GM12878 (cell line): ENCODE measurements around the gene RRP1B.

ENCODE experiments used
- CTCF ChIP-seq, 3 experiments: IDR thresholded peaks in 2 of 3; conservative IDR thresholded peaks in 1 of 3; 2 replicates each; pipeline ENCODE4 v1.5.1; 2011; ENCODE audit warnings: low read depth in 3 of 3, low read length in 3 of 3, mild to moderate bottlenecking in 3 of 3, control low read depth in 2 of 3, moderate library complexity in 2 of 3, inconsistent platforms in 1 of 3, mixed read lengths in 1 of 3; ENCODE audit not compliant: control insufficient read depth in 2 of 3, insufficient read depth in 1 of 3; ENCODE audit errors: extremely low read depth in 1 of 3
- EZH2 ChIP-seq: IDR thresholded peaks from 2 replicates; pipeline ENCODE4 v1.6.1; 2012; ENCODE audit warnings: low read depth, mild to moderate bottlenecking, control low read depth, inconsistent platforms, low read length, borderline replicate concordance; ENCODE audit not compliant: control insufficient read depth
- SRF ChIP-seq, 2 experiments: IDR thresholded peaks; 2 replicates each; pipeline ENCODE4 v1.6.1; 2011; ENCODE audit warnings: low read depth in 2 of 2, low read length in 2 of 2, mild to moderate bottlenecking in 1 of 2, moderate library complexity in 1 of 2

GRCh38 chr21:43726686-43727518 is 67.5 kb downstream of the RRP1B start:
- no peak for TF ChIP-seq EZH2
- TF ChIP-seq SRF (IDR thresholded peaks at IDR 0.05; ENCODE audit: low read depth in 2 of 2, low read length in 2 of 2), result no peak
- no peak for TF ChIP-seq CTCF (IDR thresholded peaks at IDR 0.05 in 2 of 3, conservative IDR thresholded peaks at IDR 0.05 in 1 of 3; ENCODE audit: control insufficient read depth in 2 of 3, extremely low read depth in 1 of 3, insufficient read depth in 1 of 3, low read depth in 3 of 3, low read length in 3 of 3)
